NOMO-1 treated with dmso at 0.1 percent for 144 hours (cell line): ENCODE results near the gene DTX4.
"Not testable (repeated sequence)": the region's sequence is repeated elsewhere in the genome, so short reads cannot be mapped to it uniquely, and the experiment has no call there.

Experiments
- DNase-seq: peaks from one replicate; lab custom pipeline; 2025; ENCODE audit not compliant: unreplicated experiment; lab: John Stamatoyannopoulos, UW

DTX4 gene

DNA sequence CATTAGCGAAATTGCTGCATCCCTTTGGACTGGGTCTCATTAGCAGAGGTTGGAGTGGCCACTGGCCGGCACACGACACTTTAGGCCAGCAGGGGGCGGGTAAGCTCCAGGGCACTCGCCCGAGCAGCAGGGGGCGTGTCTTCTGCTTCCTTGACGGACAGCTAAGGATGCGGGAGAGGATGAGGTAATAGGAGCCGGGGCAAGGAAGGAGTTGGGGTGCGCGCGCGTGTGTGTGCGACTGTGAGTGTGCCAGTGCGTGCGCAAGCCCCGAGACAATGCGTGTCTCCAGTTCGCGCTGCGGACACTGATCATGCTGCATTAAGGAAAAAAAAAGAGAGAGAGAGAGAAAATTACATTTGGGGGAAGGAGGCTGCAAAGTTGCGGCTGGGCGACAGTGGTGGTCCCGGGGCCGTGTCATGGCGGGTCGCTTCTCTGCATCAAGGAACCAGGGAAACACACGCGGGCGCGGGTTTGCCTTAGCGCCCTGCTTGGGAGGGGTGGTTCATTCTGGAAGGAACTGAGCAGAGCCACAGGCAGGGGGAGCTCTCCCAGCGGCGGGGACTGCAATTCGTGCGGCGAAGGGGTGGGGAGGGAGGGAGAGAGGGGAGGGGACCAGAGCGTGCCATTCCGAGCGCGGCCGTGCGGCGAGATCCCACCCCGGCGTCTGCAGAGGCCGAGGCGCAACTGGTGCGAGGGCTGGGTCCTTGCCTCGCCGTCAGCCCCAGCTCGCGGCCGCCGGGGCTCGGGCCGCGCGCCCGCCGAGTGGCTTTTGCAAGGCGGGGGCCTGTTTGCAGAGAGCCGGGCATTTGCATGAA, at the start of gene DTX4:
TSS of gene DTX4 (plus strand) at position 625 of the 815 bp plus-strand sequence. CDS start 464 bp downstream, outside the sequence.
- peak; percentile 88 for DNase-seq

DNA sequence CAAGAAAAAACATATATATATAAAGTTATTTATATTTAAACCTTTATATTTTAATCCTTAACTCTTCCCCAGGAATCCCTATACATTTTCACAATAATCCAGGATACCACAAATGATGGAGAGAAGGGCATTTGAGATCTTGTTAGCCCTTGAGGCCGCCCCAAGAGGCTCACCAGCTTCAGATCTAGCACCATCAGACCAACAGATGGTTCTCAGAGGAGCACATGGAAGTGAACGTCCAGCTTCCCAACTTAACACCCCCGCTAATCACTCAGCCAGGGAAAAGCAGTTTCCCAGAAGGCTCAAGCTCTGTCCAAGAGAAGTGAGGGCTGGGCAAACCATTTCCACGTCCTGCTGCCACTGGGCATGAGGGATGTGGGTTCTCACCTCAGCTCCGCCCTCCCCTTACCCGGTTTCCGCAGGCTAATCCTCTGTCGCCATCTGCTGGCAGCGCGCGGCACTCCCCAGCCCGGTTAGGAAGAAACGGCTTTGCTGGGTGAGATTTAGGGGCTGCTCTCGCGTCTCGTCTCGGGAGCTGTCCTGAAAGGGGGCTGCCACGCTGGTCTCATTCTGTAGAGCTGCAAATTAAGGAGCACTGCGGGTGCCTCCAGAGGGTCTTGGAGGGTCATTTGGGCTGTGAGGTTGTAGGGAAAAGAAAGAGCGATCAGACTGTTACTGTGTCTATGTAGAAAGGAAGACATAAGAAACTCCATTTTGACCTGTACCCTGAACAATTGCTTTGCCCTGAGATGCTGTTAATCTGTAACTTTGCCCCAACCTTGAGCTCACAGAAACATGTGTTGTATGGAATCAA, 36.1 kb upstream of the DTX4 start:
- DNase-seq: peak; percentile 73

DNA sequence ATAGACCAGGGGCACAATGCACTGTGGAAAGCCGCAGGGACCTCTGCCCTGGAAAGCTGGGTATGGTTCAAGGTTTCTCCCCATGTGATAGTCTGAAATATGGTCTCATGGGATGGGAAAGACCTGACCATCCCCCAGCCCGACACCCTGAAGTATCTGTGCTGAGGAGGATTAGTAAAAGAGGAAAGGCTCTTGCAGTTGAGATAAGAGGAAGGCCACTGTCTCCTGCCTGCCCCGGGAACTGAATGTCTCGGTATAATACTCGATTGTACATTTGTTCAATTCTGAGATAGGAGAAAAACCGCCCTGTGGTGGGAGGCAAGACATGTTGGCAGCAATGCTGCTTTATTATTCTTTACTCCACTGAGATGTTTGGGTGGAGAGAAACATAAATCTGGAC, 35.4 kb upstream of the DTX4 start:
- DNase-seq: not testable (repeated sequence)

DNA sequence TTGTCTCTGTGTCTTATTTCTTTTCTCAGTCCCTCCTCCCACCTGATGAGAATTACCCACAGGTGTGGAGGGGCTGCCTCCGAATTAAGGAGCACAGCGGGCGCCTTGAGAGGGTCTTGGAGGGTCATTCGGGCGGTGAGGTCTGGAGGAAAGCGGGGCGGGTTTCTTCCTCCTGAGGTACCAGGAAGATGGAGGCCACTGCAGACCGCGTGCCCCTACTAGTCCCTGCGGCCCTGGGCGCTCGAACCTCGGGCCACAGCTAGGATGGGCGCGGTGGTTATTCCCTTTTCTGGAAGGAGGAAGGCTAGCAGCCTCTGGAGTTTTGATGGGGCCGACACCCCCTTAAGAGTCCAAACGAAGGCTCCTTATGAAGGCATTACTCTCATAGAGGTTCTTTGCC, 34.7 kb upstream of the DTX4 start:
- DNase-seq: no peak

- DNase-seq: no peak
Observed at GRCh38 chr11:59138643-59139042, 33.3 kb upstream of the DTX4 start.

- no peak for DNase-seq
Observed at GRCh38 chr11:59141191-59141590, 30.7 kb upstream of the DTX4 start.

GRCh38 chr11:59141673-59142460, 30.1 kb upstream of the DTX4 start:
- DNase-seq: peak; percentile 9

- peak; percentile 96 for DNase-seq
Observed at GRCh38 chr11:59142530-59143507, 29.1 kb upstream of the DTX4 start, which contains the start of gene FAM111A. FAM111A (plus strand) TSS chr11:59142856; CDS start chr11:59148873, 6,017 bp downstream.

GRCh38 chr11:59144096-59144495, 27.8 kb upstream of the DTX4 start:
- DNase-seq: no peak

DNA sequence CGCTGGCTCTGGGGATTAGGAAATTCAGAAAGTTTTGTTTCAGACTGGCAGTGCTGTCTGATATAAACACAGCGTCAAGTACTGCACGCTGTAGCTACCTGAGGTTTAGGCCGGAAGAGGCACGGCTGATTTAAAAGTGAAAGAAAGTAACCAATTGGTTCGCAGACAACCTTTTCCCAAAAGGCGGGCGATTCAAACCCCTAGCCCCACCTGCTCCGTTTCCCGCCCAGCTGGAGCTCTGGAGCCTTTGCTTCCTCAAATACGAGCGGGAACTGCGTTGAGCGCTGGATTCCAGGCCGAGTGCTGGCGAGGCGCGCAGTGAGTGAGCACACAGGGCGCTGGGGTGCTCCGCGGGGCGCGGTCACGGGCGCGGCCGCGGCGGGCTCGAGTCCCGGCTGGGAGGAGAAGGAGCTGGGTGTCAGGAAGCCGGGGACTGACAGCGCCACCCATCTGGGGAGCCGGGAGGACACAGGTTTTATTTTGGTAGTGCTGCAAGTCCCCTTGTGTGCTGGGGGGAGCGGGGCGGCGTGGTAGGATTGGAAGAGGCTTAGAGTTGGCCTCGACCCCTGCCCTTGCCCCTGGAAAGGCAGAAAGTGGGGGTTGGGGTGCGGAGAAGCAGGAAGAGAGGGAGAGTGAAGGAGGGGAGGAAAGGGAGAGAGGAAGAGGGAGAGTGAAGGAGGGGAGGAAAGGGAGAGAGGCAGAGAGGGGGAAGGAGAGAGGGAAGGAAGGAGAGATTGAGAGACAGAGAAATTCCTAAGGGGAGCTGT, 27.2 kb upstream of the DTX4 start:
- peak; percentile 91 for DNase-seq

DNA sequence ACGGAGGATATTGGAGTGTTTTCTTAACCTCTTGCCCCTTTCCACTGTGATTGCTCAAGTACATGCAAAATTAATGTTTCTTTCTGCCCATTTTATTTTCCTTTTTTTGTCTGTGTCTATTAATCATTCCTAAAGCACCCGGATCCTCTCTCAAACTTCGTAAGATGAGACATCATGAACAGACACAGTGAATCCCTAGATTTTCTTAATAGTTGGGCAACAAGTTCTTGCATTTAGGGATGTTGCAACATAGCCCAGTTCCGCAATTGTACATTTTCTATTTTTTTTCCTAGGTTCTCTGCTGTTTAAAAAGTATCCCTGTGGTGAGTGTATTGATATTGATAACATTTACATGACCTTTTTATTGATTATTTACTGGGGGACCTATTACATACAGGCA, 26.4 kb upstream of the DTX4 start:
- peak; percentile 81 for DNase-seq

- DNase-seq: no peak
Observed at GRCh38 chr11:59151761-59152160, 20.2 kb upstream of the DTX4 start.

DNA sequence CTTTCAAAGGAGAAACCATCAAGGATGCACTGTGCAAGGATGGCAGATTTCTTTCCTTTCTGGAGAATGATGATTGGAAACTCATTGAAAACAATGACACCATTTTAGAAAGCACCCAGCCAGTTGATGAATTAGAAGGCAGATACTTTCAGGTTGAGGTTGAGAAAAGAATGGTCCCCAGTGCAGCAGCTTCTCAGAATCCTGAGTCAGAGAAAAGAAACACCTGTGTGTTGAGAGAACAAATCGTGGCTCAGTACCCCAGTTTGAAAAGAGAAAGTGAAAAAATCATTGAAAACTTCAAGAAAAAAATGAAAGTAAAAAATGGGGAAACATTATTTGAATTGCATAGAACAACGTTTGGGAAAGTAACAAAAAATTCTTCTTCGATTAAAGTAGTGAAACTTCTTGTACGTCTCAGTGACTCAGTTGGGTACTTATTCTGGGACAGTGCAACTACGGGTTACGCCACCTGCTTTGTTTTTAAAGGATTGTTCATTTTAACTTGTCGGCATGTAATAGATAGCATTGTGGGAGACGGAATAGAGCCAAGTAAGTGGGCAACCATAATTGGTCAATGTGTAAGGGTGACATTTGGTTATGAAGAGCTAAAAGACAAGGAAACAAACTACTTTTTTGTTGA, 19.5 kb upstream of the DTX4 start:
- no peak for DNase-seq

DNA sequence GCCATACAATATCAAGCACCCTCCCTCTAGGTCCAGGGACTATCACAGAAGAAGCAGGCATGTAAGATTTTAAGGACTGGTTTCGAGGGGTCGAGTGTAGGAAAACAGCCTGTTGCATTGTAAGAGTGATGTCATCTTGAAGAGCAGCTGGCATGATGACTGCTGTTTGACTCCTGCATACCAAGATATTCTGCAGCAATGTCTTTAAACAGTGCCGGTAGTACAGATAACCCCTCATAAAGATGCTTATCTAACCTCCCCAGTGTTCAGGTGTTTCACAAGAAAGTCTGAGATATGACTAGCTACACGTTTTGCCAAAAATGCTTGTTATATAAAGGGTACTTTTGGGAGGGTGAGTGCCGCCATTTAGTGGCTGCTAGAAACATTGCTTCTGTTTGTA, 17.3 kb upstream of the DTX4 start:
- DNase-seq: no peak

DNA sequence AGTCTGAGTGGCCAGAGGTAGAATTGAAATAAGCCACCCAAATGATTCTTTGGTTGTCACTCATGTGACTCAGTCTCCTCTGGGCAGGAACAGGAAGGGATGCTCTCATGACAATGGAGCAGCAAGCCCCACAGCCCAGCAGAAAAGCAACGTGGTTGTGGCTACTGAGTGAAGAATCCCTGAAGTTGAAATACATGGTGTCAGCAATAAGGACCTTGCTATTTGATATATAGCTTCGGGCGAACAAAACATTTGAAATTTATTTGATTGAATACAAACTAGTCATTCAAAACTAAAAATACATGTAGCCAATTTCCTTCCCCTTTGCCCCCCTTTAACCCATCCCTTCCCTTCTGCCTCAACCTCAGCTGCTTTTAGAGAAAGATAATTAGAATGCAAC, 14.5 kb upstream of the DTX4 start:
- no peak for DNase-seq

DNA sequence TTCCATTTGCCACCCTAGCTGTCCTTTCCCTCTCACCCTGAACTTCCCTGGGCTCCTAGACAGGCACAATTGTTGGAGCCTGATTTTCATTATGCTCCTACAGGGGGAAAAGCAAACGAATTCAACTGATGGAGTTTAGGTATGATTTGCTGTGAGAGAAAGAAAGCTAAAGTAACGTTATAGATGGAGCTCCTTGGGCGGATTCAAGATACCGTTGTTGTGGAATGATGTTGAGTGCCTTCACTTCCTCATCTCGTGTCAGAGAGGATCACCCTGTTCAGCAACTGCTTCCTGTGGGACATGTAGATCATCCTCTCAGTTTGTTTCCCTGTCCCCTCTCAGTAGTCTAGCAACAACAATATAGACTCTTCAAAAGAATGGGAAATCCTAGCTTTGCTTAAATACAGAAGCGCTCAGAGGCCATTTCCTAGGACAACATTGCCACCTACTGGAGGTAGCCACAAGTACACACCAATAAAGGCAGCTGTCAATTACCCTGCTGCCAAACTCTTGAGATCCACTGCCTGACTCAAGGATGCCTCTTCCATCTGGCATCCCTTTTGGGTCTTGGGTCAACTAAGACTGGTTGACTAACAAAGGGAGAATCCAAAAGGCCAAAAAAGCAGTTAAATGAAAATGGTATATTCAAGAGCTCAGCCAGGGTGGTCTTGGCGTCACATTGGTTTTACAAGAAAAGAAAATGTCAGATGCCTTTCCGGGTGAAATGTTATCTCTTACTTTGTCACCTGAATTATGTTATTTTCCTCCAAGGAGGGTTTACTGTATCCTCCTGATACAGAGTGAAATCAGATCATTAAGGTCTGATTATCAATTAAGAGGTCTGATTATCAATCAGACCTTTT, 13.5 kb upstream of the DTX4 start:
- peak; percentile 60 for DNase-seq

DNA sequence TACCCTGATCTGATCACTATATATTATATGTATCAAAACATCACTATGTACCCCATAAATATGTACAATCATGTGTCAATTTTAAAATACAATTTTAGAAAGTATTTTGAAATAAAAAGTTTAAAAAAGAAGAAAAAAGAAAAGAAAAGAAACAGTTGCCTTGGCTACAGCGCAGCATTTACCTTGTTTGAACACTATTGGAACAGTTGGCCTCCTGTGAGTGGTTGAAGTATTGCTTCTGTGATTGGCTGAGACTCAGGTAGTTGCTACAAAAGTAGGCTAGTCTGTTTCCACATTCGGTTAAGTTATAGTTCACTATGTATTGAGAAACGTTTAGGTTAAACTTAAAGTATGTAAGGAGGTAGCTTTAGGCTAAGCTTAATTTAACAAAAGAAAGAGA, 7.9 kb upstream of the DTX4 start:
- no peak for DNase-seq
